Upper lobe of left lung (tissue), 6 donors: ENCODE results near the gene DKC1. TPM values are rescaled to one million over a fixed set of nuclear protein-coding genes. Genes with fewer than 3 reads are reported as not detected.

ENCODE experiments used
- ATAC-seq, 2 donors: fragments of 200-7000 bp; cut with Tn5 transposase; one replicate each; pipeline ENCODE4 v1.9.1; 2022; ENCODE audit warnings: mild to moderate bottlenecking in 2 of 2, moderate library complexity in 2 of 2; ENCODE audit not compliant: low FRiP score in 2 of 2
- DNase-seq, 2 donors: peaks; one replicate each; pipeline ENCODE4 v3.0.0-alpha.2; 2019 to 2020
- H3K27ac ChIP-seq, 4 donors: fragments of 200-600 bp; sonication (generic); one replicate each; pipeline ENCODE4 v1.5.1; 2016 to 2019
- H3K27me3 ChIP-seq, 4 donors: fragments of 200-600 bp; sonication (generic); one replicate each; pipeline ENCODE4 v1.5.1; 2017 to 2019
- H3K36me3 ChIP-seq, 4 donors: fragments of 200-600 bp; sonication (generic); one replicate each; pipeline ENCODE4 v1.5.1; 2016 to 2019
- H3K4me1 ChIP-seq, 4 donors: fragments of 200-600 bp; sonication (generic); one replicate each; pipeline ENCODE4 v1.5.1; 2018 to 2019
- H3K4me3 ChIP-seq, 4 donors: fragments of 200-600 bp; sonication (generic); one replicate each; pipeline ENCODE4 v1.5.1; 2017 to 2019; ENCODE audit warnings: mild to moderate bottlenecking in 2 of 4, moderate library complexity in 1 of 4
- H3K9me3 ChIP-seq, 4 donors: fragments of 200-600 bp; sonication (generic); one replicate each; pipeline ENCODE4 v1.5.1; 2018 to 2019
- CTCF ChIP-seq, 6 experiments: fragments of 450-650 bp in 4 of 6; fragments of 200-600 bp in 2 of 6; sonication (generic) in 2 of 6; IDR thresholded peaks; one replicate each; pipeline ENCODE4 v1.5.1; 2016 to 2019; ENCODE audit warnings: antibody characterized with exemption in 6 of 6
- EP300 ChIP-seq, 4 donors: sonication (generic); formaldehyde crosslinking; IDR thresholded peaks; one replicate each; pipeline ENCODE4 v1.5.1; 2017; ENCODE audit warnings: antibody characterized with exemption in 4 of 4, control low read depth in 2 of 4
- POLR2A ChIP-seq, 4 donors: fragments of 450-650 bp; IDR thresholded peaks; one replicate each; pipeline ENCODE4 v1.5.1; 2016 to 2017; ENCODE audit warnings: antibody characterized with exemption in 4 of 4, mild to moderate bottlenecking in 2 of 4
- POLR2AphosphoS5 ChIP-seq, 2 donors: sonication (generic); formaldehyde crosslinking; IDR thresholded peaks; one replicate each; pipeline ENCODE4 v1.5.1; 2017; ENCODE audit warnings: antibody characterized with exemption in 2 of 2
- WGBS, 2 donors: methylation state at CpG; one replicate each; pipeline ENCODE4 v1.1.5; 2017 to 2018; 5-methylcytosine and 5-hydroxymethylcytosine counted together
- total RNA-seq, 6 donors: library from RNA; depleted of rRNA in 4 of 6; stranded (reverse); fragments of >200 nt in 4 of 6; gene quantifications; one replicate each; pipeline versions ENCODE4 v1.1.0 to v1.2.1, GENCODE V29; 2016 to 2021
- donor health status: DM: no; HTN: no; CAD: no; lungs with moderate emphysema.
- donor health status: DM: no; HTN: yes; CAD: no; lungs with severe emphysema.

The DKC1 gene
- total RNA-seq, 6 donors from 2014 or later, result 24.1 to 52.4 (median 33.2) TPM

DNA sequence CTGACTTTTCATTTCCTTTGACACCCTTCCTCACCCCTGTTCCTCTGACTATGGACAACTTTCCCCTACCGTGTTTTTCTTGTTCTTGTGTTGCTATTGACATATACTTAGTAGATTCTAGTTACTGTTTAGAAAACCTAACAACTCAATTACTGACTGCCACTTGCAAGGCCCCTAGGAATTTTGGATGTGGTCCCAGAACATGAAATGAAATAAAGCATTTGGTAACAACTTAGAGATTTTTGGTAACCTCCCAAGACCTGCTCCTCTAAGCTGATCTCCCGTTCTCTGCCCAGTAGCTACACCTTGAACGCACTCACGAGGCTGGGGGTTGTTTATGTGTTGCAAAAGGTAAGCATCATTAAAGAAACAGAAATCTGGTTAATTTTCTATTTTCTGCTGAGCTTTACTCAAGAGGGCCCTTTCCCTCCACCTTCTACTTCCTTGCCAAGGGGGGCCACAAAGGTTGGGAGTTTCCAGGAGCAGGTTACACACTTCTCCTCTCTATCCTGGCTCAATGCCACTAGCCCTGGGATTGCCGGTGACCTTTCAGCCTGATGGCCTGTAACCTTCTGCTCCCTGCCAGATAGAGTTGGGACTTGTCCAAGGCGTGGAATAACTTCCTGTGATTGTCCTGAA, 32.3 kb upstream of the DKC1 start:
- 22 to 26% methylated on average over 4 to 6 of the region's 6 CpGs for WGBS, 2 donors
- Histone ChIP-seq H3K27ac (peak overlapping the region; percentile 81 to 86 (median 85)), H3K36me3 (no peaks in the 10 kb centered on the region), H3K4me1 (peaks cover 76 to 94% (median 84%) of the 10 kb centered on the region in 4 donors), H3K4me3 (no peak overlapping the region), H3K9me3 (no peaks in the 10 kb centered on the region), H3K27me3 (no peaks in the 10 kb centered on the region)
- ATAC-seq (peak; percentile 48 to 66), DNase-seq (peak in 1 of 2 donors; percentile 63)
- peak; percentile 69 to 80 for TF ChIP-seq POLR2AphosphoS5 (IDR thresholded peaks at IDR 0.05)
- TF ChIP-seq EP300 (IDR thresholded peaks at IDR 0.05), result peak in 1 of 4 donors; percentile 46
- no peak for TF ChIP-seq POLR2A (IDR thresholded peaks at IDR 0.05)
- TF ChIP-seq CTCF (IDR thresholded peaks at IDR 0.05), result no peak

DNA sequence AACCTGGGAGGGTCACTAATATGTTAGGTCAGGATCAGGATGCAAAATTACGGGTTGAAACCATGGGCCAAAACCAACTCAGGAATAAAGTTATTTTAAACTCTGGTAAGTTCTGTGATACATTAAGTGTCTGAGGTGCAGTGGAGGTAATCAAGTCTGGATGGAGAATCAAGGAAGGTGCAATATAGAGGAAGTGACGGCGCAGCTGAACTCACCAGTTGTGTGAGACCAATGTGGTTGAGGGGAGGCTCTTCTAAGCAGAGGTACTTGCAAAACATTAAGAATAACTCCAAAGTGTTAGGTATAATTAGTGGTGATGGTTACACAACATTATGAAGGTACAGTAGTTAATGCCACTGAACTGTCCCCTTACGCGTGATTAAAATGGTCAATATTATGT, 31.5 kb upstream of the DKC1 start:
- Histone ChIP-seq H3K4me1 (peaks cover 84 to 95% (median 90%) of the 10 kb centered on the region in 4 donors), H3K27me3 (no peaks in the 10 kb centered on the region), H3K36me3 (no peaks in the 10 kb centered on the region), H3K4me3 (no peak overlapping the region), H3K27ac (peak overlapping the region; percentile 81 to 86 (median 85)), H3K9me3 (no peaks in the 10 kb centered on the region)
- DNase-seq, result no peak
- TF ChIP-seq POLR2A (IDR thresholded peaks at IDR 0.05) (no peak), CTCF (IDR thresholded peaks at IDR 0.05) (no peak), EP300 (IDR thresholded peaks at IDR 0.05) (no peak), POLR2AphosphoS5 (IDR thresholded peaks at IDR 0.05) (no peak)
- ATAC-seq, result no peak
- 68 to 71% methylated on average over 5 of the region's 5 CpGs for WGBS, 2 donors

GRCh38 chrX:154731881-154732280, 30.8 kb upstream of the DKC1 start:
- TF ChIP-seq POLR2AphosphoS5 (IDR thresholded peaks at IDR 0.05) (peak in 1 of 2 donors; percentile 15), CTCF (IDR thresholded peaks at IDR 0.05) (no peak), POLR2A (IDR thresholded peaks at IDR 0.05) (peak in 1 of 4 donors; percentile 34), EP300 (IDR thresholded peaks at IDR 0.05) (no peak)
- H3K36me3 ChIP-seq, result no peaks in the 10 kb centered on the region
- peak in 1 of 2 donors; percentile 34 for DNase-seq
- H3K27ac ChIP-seq, result peak overlapping the region; percentile 81 to 86 (median 85)
- WGBS, 2 donors, result 58 to 78% methylated on average over 7 of the region's 7 CpGs
- no peaks in the 10 kb centered on the region for H3K9me3 ChIP-seq
- H3K27me3 ChIP-seq, result no peaks in the 10 kb centered on the region
- no peak overlapping the region for H3K4me3 ChIP-seq
- H3K4me1 ChIP-seq, result peaks cover 88 to 96% (median 92%) of the 10 kb centered on the region in 4 donors
- ATAC-seq, result peak in 1 of 2 donors; percentile 52

- no peak overlapping the region for H3K4me3 ChIP-seq
- peak overlapping the region; percentile 81 to 86 (median 85) for H3K27ac ChIP-seq
- ATAC-seq (no peak), DNase-seq (peak in 1 of 2 donors; percentile 45)
- H3K27me3 ChIP-seq, result no peaks in the 10 kb centered on the region
- H3K4me1 ChIP-seq, result peaks cover 84 to 96% (median 93%) of the 10 kb centered on the region in 4 donors
- no peaks in the 10 kb centered on the region for H3K9me3 ChIP-seq
- no peaks in the 10 kb centered on the region for H3K36me3 ChIP-seq
- TF ChIP-seq CTCF (IDR thresholded peaks at IDR 0.05) (no peak), EP300 (IDR thresholded peaks at IDR 0.05) (no peak), POLR2AphosphoS5 (IDR thresholded peaks at IDR 0.05) (no peak), POLR2A (IDR thresholded peaks at IDR 0.05) (no peak)
- WGBS, 2 donors, result 43 to 58% methylated on average over 4 to 5 of the region's 5 CpGs
Observed at GRCh38 chrX:154732421-154733065, 30.1 kb upstream of the DKC1 start.
